ENCODE measurements around the gene GNAI2.

The GNAI2 gene

GRCh38 chr3:50231581-50231980 is 4.4 kb upstream of the GNAI2 start:
- Histone ChIP-seq H3K9ac (ENCODE audit: low read depth, low read length, poor library complexity, severe bottlenecking) (no peak overlapping the region), H4K20me1 (ENCODE audit: insufficient read depth, low read length, poor library complexity, severe bottlenecking) (peaks cover 4% of the 10 kb centered on the region), H2AFZ (ENCODE audit: low read length) (no peak overlapping the region), H3K9me2 (replicated peaks; ENCODE audit: low read depth, low read length) (no peaks in the 10 kb centered on the region), H3K36me3 (ENCODE audit: insufficient read depth, low read length) (no peaks in the 10 kb centered on the region), H3K9me3 (ENCODE audit: insufficient read depth, low read depth, low read length) (no peaks in the 10 kb centered on the region), H3K4me1 (ENCODE audit: insufficient read depth, low read length, poor library complexity, severe bottlenecking) (peaks cover 22% of the 10 kb centered on the region), H3K27me3 (ENCODE audit: insufficient read depth, low read length, poor library complexity, severe bottlenecking) (peaks cover 3% of the 10 kb centered on the region), H3K79me2 (ENCODE audit: insufficient read depth, low read length) (peaks cover 9% of the 10 kb centered on the region), H3K4me2 (ENCODE audit: low read depth, low read length, poor library complexity, severe bottlenecking) (no peak overlapping the region), H3F3A (ENCODE audit: low read depth) (no peaks in the 10 kb centered on the region), H3K4me3 (ENCODE audit: low read length, poor library complexity, severe bottlenecking) (no peak overlapping the region)
- no peak for TF ChIP-seq EZH2phosphoT487 (IDR thresholded peaks at IDR 0.05; ENCODE audit: borderline replicate concordance)
- no peak for TF ChIP-seq CTCF (conservative IDR thresholded peaks at IDR 0.05; ENCODE audit: low read length)

GRCh38 chr3:50232303-50232702 is 3.7 kb upstream of the GNAI2 start:
- Histone ChIP-seq H3K9me2 (replicated peaks; ENCODE audit: low read depth, low read length) (no peaks in the 10 kb centered on the region), H3K4me1 (ENCODE audit: insufficient read depth, low read length, poor library complexity, severe bottlenecking) (peaks cover 21% of the 10 kb centered on the region), H4K20me1 (ENCODE audit: insufficient read depth, low read length, poor library complexity, severe bottlenecking) (peaks cover 11% of the 10 kb centered on the region), H3K9me3 (ENCODE audit: insufficient read depth, low read depth, low read length) (no peaks in the 10 kb centered on the region), H3F3A (ENCODE audit: low read depth) (no peaks in the 10 kb centered on the region), H3K4me2 (ENCODE audit: low read depth, low read length, poor library complexity, severe bottlenecking) (no peak overlapping the region), H3K9ac (ENCODE audit: low read depth, low read length, poor library complexity, severe bottlenecking) (no peak overlapping the region), H3K79me2 (ENCODE audit: insufficient read depth, low read length) (peaks cover 16% of the 10 kb centered on the region), H2AFZ (ENCODE audit: low read length) (no peak overlapping the region), H3K27me3 (ENCODE audit: insufficient read depth, low read length, poor library complexity, severe bottlenecking) (peaks cover 5% of the 10 kb centered on the region), H3K36me3 (ENCODE audit: insufficient read depth, low read length) (no peaks in the 10 kb centered on the region), H3K4me3 (ENCODE audit: low read length, poor library complexity, severe bottlenecking) (no peak overlapping the region)
- TF ChIP-seq CTCF (conservative IDR thresholded peaks at IDR 0.05; ENCODE audit: low read length) (no peak), EZH2phosphoT487 (IDR thresholded peaks at IDR 0.05; ENCODE audit: borderline replicate concordance) (no peak)

GRCh38 chr3:50233176-50233575 is 2.8 kb upstream of the GNAI2 start:
- peaks cover 14% of the 10 kb centered on the region for H4K20me1 ChIP-seq (ENCODE audit: insufficient read depth, low read length, poor library complexity, severe bottlenecking)
- H3K9me2 ChIP-seq (replicated peaks; ENCODE audit: low read depth, low read length) = no peaks in the 10 kb centered on the region
- TF ChIP-seq EZH2phosphoT487 (IDR thresholded peaks at IDR 0.05; ENCODE audit: borderline replicate concordance) (no peak), CTCF (conservative IDR thresholded peaks at IDR 0.05; ENCODE audit: low read length) (no peak)
- no peak overlapping the region for H3K9ac ChIP-seq (ENCODE audit: low read depth, low read length, poor library complexity, severe bottlenecking)
- H2AFZ ChIP-seq (ENCODE audit: low read length) = no peak overlapping the region
- no peaks in the 10 kb centered on the region for H3K9me3 ChIP-seq (ENCODE audit: insufficient read depth, low read depth, low read length)
- H3K4me3 ChIP-seq (ENCODE audit: low read length, poor library complexity, severe bottlenecking) = no peak overlapping the region
- no peaks in the 10 kb centered on the region for H3F3A ChIP-seq (ENCODE audit: low read depth)
- no peaks in the 10 kb centered on the region for H3K36me3 ChIP-seq (ENCODE audit: insufficient read depth, low read length)
- peaks cover 5% of the 10 kb centered on the region for H3K27me3 ChIP-seq (ENCODE audit: insufficient read depth, low read length, poor library complexity, severe bottlenecking)
- no peak overlapping the region for H3K4me2 ChIP-seq (ENCODE audit: low read depth, low read length, poor library complexity, severe bottlenecking)
- peaks cover 25% of the 10 kb centered on the region for H3K79me2 ChIP-seq (ENCODE audit: insufficient read depth, low read length)
- H3K4me1 ChIP-seq (ENCODE audit: insufficient read depth, low read length, poor library complexity, severe bottlenecking) = peaks cover 19% of the 10 kb centered on the region
